HCT116 (cell line): ENCODE measurements around the gene EPG5. TPM values are rescaled to one million over a fixed set of nuclear protein-coding genes. Genes with fewer than 3 reads are reported as not detected.

Experiments
- ATAC-seq: fragments of 200-7000 bp; cut with Tn5 transposase; 2 replicates; pipeline ENCODE4 v1.9.1; 2020; ENCODE audit warnings: mild to moderate bottlenecking, moderate library complexity
- BruUV-seq: library from RNA; stranded (reverse); fragments of 400-500 nt; replicated peaks from 2 replicates; lab custom pipeline; 2021; lab: Mats Ljungman, UMichigan
- CTCF ChIA-PET: fragments of 300-600 bp; sonication (Branson Sonifier 250); formaldehyde crosslinking; loops from one replicate; lab custom pipeline; 2021; ENCODE audit warnings: antibody characterized with exemption; lab: Charles Lee
- POLR2A ChIA-PET: fragments of 300-600, 350-600 bp; sonication (Branson Sonifier 250); formaldehyde crosslinking; loops from one replicate; lab custom pipeline; 2021; ENCODE audit warnings: antibody characterized with exemption; lab: Charles Lee
- RAD21 ChIA-PET, 2 experiments: fragments of 300-600 bp; sonication (Branson Sonifier 250); formaldehyde crosslinking; loops; one replicate each; lab custom pipeline; 2023; ENCODE audit warnings: low total read pairs in 2 of 2; ENCODE audit not compliant: uncharacterized antibody in 2 of 2, unreplicated experiment in 2 of 2, low non-redundant PET in 1 of 2; lab: Charles Lee
- DNase-seq: peaks from one replicate; pipeline ENCODE4 v3.0.0-alpha.2; 2010; ENCODE audit warnings: low read depth, low spot score
- H2AFZ ChIP-seq: fragments of 200-600 bp; shearing (Covaris generic), sonication (generic); 2 replicates; pipeline ENCODE4 v1.6.1; 2017; ENCODE audit warnings: low read depth, mixed run types, mixed read lengths, antibody characterized with exemption, low read length; ENCODE audit not compliant: poor library complexity, severe bottlenecking
- H3K27ac ChIP-seq: 2 replicates; pipeline ENCODE4 v1.5.1; 2012; ENCODE audit warnings: low read depth, low read length
- H3K27me3 ChIP-seq: fragments of 200-600 bp; sonication (generic); 2 replicates; pipeline ENCODE4 v1.6.1; 2016; ENCODE audit warnings: mixed run types, low read length, mixed read lengths; ENCODE audit not compliant: insufficient read depth
- H3K36me3 ChIP-seq, 2 experiments: fragments of 200-500 bp in 1 of 2; fragments of 200-600 bp in 1 of 2; sonication (Bioruptor generic) in 1 of 2; sonication (generic) in 1 of 2; 2 replicates each; pipeline versions ENCODE4 v1.5.1 to v1.6.1; 2014 to 2016; ENCODE audit warnings: low read length in 2 of 2, inconsistent platforms in 1 of 2, mixed read lengths in 1 of 2, mixed run types in 1 of 2; ENCODE audit not compliant: insufficient read depth in 2 of 2, control insufficient read depth in 1 of 2
- H3K4me1 ChIP-seq, 2 experiments: fragments of 200-600 bp in 1 of 2; sonication (generic) in 1 of 2; 2 replicates each; pipeline versions ENCODE4 v1.5.1 to v1.6.1; 2012 to 2017; ENCODE audit warnings: low read length in 2 of 2, inconsistent platforms in 1 of 2, mild to moderate bottlenecking in 1 of 2, mixed read lengths in 1 of 2, mixed run types in 1 of 2, moderate library complexity in 1 of 2; ENCODE audit not compliant: insufficient read depth in 2 of 2, control insufficient read depth in 1 of 2
- H3K4me2 ChIP-seq: fragments of 200-600 bp; sonication (generic); 2 replicates; pipeline ENCODE4 v1.6.1; 2017; ENCODE audit warnings: mixed run types, low read length, mixed read lengths
- H3K4me3 ChIP-seq, 2 experiments: fragments of 200-600 bp in 1 of 2; sonication (generic) in 1 of 2; replicated peaks in 1 of 2; 2 replicates each; pipeline ENCODE4 v1.5.1; 2011 to 2016; ENCODE audit warnings: low read length in 2 of 2, control low read depth in 1 of 2, low read depth in 1 of 2, mild to moderate bottlenecking in 1 of 2, mixed read lengths in 1 of 2, mixed run types in 1 of 2
- H3K79me2 ChIP-seq: fragments of 200-600 bp; sonication (generic); 2 replicates; pipeline ENCODE4 v1.6.1; 2017; ENCODE audit warnings: mild to moderate bottlenecking, mixed run types, low read length, moderate library complexity, mixed read lengths; ENCODE audit not compliant: insufficient read depth
- H3K9ac ChIP-seq: fragments of 200-600 bp; sonication (generic); 2 replicates; pipeline ENCODE4 v1.6.1; 2016; ENCODE audit warnings: low read length, mixed read lengths
- H3K9me2 ChIP-seq: fragments of 200-600 bp; sonication (generic), shearing (Covaris generic); 2 replicates; pipeline ENCODE4 v1.6.1; 2017; ENCODE audit warnings: mixed run types, mild to moderate bottlenecking, moderate library complexity; ENCODE audit not compliant: insufficient read depth
- H3K9me3 ChIP-seq, 2 experiments: fragments of 200-500 bp in 1 of 2; fragments of 200-600 bp in 1 of 2; sonication (Bioruptor generic) in 1 of 2; sonication (generic) in 1 of 2; 2 replicates each; pipeline ENCODE4 v1.6.1; 2014 to 2017; ENCODE audit warnings: low read length in 2 of 2, mixed read lengths in 2 of 2, inconsistent platforms in 1 of 2, low read depth in 1 of 2, mild to moderate bottlenecking in 1 of 2, mixed run types in 1 of 2, moderate library complexity in 1 of 2; ENCODE audit not compliant: control insufficient read depth in 1 of 2, insufficient read depth in 1 of 2
- H4K20me1 ChIP-seq: fragments of 200-600 bp; sonication (generic), shearing (Covaris generic); 2 replicates; pipeline ENCODE4 v1.6.1; 2017; ENCODE audit warnings: mixed run types, mild to moderate bottlenecking, moderate library complexity; ENCODE audit not compliant: insufficient read depth
- CTCF ChIP-seq, 3 experiments: fragments of 200-600 bp in 1 of 3; sonication (generic) in 1 of 3; IDR thresholded peaks in 2 of 3; conservative IDR thresholded peaks in 1 of 3; 2 replicates each; pipeline ENCODE4 v1.5.1; 2012 to 2017; ENCODE audit warnings: low read depth in 2 of 3, low read length in 2 of 3, antibody characterized with exemption in 1 of 3, borderline replicate concordance in 1 of 3, control low read depth in 1 of 3, mild to moderate bottlenecking in 1 of 3, mixed read lengths in 1 of 3, mixed run types in 1 of 3, moderate library complexity in 1 of 3; ENCODE audit not compliant: insufficient read depth in 1 of 3
- POLR2AphosphoS5 ChIP-seq: IDR thresholded peaks from 2 replicates; pipeline ENCODE4 v1.6.1; 2011; ENCODE audit warnings: mild to moderate bottlenecking, low read depth, low read length, moderate library complexity
- REST ChIP-seq: IDR thresholded peaks from 2 replicates; pipeline ENCODE4 v1.6.1; 2012; ENCODE audit warnings: low read depth
- intact Hi-C: fragments of 100-400 bp; cut with micrococcal nuclease; formaldehyde crosslinking; loops from 2 replicates; pipeline ENCODE4 v1.10.0; 2022
- total RNA-seq: library from RNA; stranded (reverse); gene quantifications from one replicate; pipeline ENCODE4 v1.2.1, GENCODE V29; 2021; ENCODE audit not compliant: unreplicated experiment

EPG5 gene
- total RNA-seq, 1 experiment from 2014 or later = 12.9 TPM

GRCh38 chr18:45957100-45957499 is 10.0 kb downstream of the EPG5 start:
- no TSS peak for BruUV-seq
- Histone ChIP-seq H3K9me3 (no peaks in the 10 kb centered on the region), H3K27me3 (no peaks in the 10 kb centered on the region), H4K20me1 (no peaks in the 10 kb centered on the region), H3K36me3 (peaks cover 11 to 17% of the 10 kb centered on the region in 2 experiments), H3K4me3 (no peak overlapping the region), H3K27ac (no peak overlapping the region), H3K9ac (no peak overlapping the region), H2AFZ (no peak overlapping the region), H3K9me2 (no peaks in the 10 kb centered on the region), H3K4me1 (peaks cover 4 to 30% of the 10 kb centered on the region in 2 experiments; a peak in 3 of 4 replicates), H3K79me2 (peaks cover 4% of the 10 kb centered on the region; the same call in 1 of the 2 replicates), H3K4me2 (no peak overlapping the region)
- DNase-seq (no peak), ATAC-seq (no peak)
- ChIA-PET POLR2A (interaction anchor here (0.6 kb wide), 1 partner anchor 141 kb away, joined by 3 read pairs; no protein-coding TSS in a partner anchor), CTCF (no interaction called here), RAD21 (no interaction called here)
- intact Hi-C loops = no loop called here
- TF ChIP-seq REST (no peak), POLR2AphosphoS5 (no peak), CTCF (IDR thresholded peaks at IDR 0.05 in 2 of 3, conservative IDR thresholded peaks at IDR 0.05 in 1 of 3; ENCODE audit: borderline replicate concordance in 1 of 3, insufficient read depth in 1 of 3, low read depth in 2 of 3, low read length in 2 of 3) (no peak)
